Ramos (cell line): ENCODE measurements around the gene ZNF385B.

Source experiments
- in situ Hi-C: fragments of 300-500 bp; cut with MboI; formaldehyde crosslinking; loops from one replicate; pipeline ENCODE4 v1.14.3; 2022; ENCODE audit warnings: low sequenced_read_pairs; ENCODE audit not compliant: unreplicated experiment

ZNF385B gene

GRCh38 chr2:179694963-179695362 is 166.4 kb downstream of the ZNF385B start:
- in situ Hi-C loops = no loop called here

- in situ Hi-C loops = no loop called here
These were observed 168.8 kb downstream of the ZNF385B start for GRCh38 chr2:179692610-179693009.

GRCh38 chr2:179692043-179692442 is 169.4 kb downstream of the ZNF385B start:
- in situ Hi-C loops = no loop called here

GRCh38 chr2:179691235-179691634 is 170.2 kb downstream of the ZNF385B start:
- in situ Hi-C loops = no loop called here

- in situ Hi-C loops = no loop called here
These were observed 174.6 kb downstream of the ZNF385B start for GRCh38 chr2:179686718-179687342.

- in situ Hi-C loops = no loop called here
These were observed 175.3 kb downstream of the ZNF385B start for GRCh38 chr2:179686069-179686468.

GRCh38 chr2:179685146-179685545 is 176.3 kb downstream of the ZNF385B start:
- in situ Hi-C loops = no loop called here

- in situ Hi-C loops = no loop called here
These were observed 178.7 kb downstream of the ZNF385B start for GRCh38 chr2:179682756-179683155.

GRCh38 chr2:179677746-179678505 is 183.5 kb downstream of the ZNF385B start:
- in situ Hi-C loops = no loop called here

GRCh38 chr2:179677077-179677688 is 184.2 kb downstream of the ZNF385B start:
- in situ Hi-C loops = no loop called here

GRCh38 chr2:179675435-179675834 is 186.0 kb downstream of the ZNF385B start:
- in situ Hi-C loops = no loop called here

GRCh38 chr2:179671043-179671981 is 190.1 kb downstream of the ZNF385B start:
- in situ Hi-C loops = no loop called here

GRCh38 chr2:179669196-179669595 is 192.2 kb downstream of the ZNF385B start:
- in situ Hi-C loops = no loop called here

GRCh38 chr2:179664972-179665812 is 196.2 kb downstream of the ZNF385B start:
- in situ Hi-C loops = no loop called here

- in situ Hi-C loops = no loop called here
These were observed 199.4 kb downstream of the ZNF385B start for GRCh38 chr2:179661986-179662385.

GRCh38 chr2:179657068-179657595 is 204.3 kb downstream of the ZNF385B start:
- in situ Hi-C loops = no loop called here

GRCh38 chr2:179655627-179656026 is 205.8 kb downstream of the ZNF385B start:
- in situ Hi-C loops = no loop called here

- in situ Hi-C loops = no loop called here
These were observed 206.6 kb downstream of the ZNF385B start for GRCh38 chr2:179654806-179655205.

- in situ Hi-C loops = no loop called here
These were observed 209.1 kb downstream of the ZNF385B start for GRCh38 chr2:179652296-179652695.
